Naive thymus-derived CD4-positive, alpha-beta T cell (primary cell): Measurements from ENCODE around the gene WRAP73. TPM values are rescaled to one million over a fixed set of nuclear protein-coding genes. Genes with fewer than 3 reads are reported as not detected.

Source experiments
- ATAC-seq: fragments of 150-1000 bp; cut with Tn5 transposase; 2 replicates; pipeline ENCODE4 v1.10.0; 2021; ENCODE audit warnings: mild to moderate bottlenecking, moderate library complexity
- CTCF ChIA-PET: fragments of 350-600 bp; sonication (Branson Sonifier 250); formaldehyde crosslinking; loops from one replicate; lab custom pipeline; 2021; ENCODE audit warnings: antibody characterized with exemption; lab: Charles Lee
- POLR2A ChIA-PET: fragments of 350-600 bp; sonication (Branson Sonifier 250); formaldehyde crosslinking; loops from one replicate; lab custom pipeline; 2021; ENCODE audit warnings: antibody characterized with exemption, inconsistent platforms; lab: Charles Lee
- DNase-seq, 9 donors: peaks; one replicate each; pipeline versions ENCODE4 v3.0.0 to v3.0.0-alpha.2; 2020 to 2022; ENCODE audit warnings: mixed read lengths in 1 of 9
- H3K27ac ChIP-seq: one replicate; pipeline ENCODE4 v1.7.0; 2013; ENCODE audit warnings: mild to moderate bottlenecking, low read depth, low read length, moderate library complexity
- H3K27me3 ChIP-seq, 2 donors: one replicate each; pipeline ENCODE4 v1.7.0; 2013; ENCODE audit warnings: low read length in 2 of 2, mild to moderate bottlenecking in 2 of 2, moderate library complexity in 2 of 2; ENCODE audit not compliant: control insufficient read depth in 2 of 2, insufficient read depth in 2 of 2
- H3K36me3 ChIP-seq, 3 experiments: 1 replicate in 2 of 3; 2 replicates in 1 of 3; pipeline ENCODE4 v1.7.0; 2013; ENCODE audit warnings: low read length in 3 of 3, mild to moderate bottlenecking in 3 of 3, moderate library complexity in 1 of 3; ENCODE audit not compliant: insufficient read depth in 3 of 3, control insufficient read depth in 2 of 3
- H3K4me1 ChIP-seq, 2 donors: one replicate each; pipeline ENCODE4 v1.7.0; 2013; ENCODE audit warnings: low read length in 2 of 2, mild to moderate bottlenecking in 2 of 2, moderate library complexity in 1 of 2; ENCODE audit not compliant: control insufficient read depth in 2 of 2, insufficient read depth in 2 of 2
- H3K4me3 ChIP-seq: 2 replicates; pipeline ENCODE4 v1.7.0; 2013; ENCODE audit warnings: mild to moderate bottlenecking, low read length
- H3K9me3 ChIP-seq, 3 experiments: 1 replicate in 2 of 3; 2 replicates in 1 of 3; pipeline ENCODE4 v1.7.0; 2013; ENCODE audit warnings: low read length in 3 of 3; ENCODE audit not compliant: control insufficient read depth in 2 of 3
- H3K27ac Mint-ChIP-seq, 9 donors: one replicate each; pipeline ENCODE4 v1.8.0; 2020 to 2022; ENCODE audit warnings: mixed read lengths in 9 of 9, mild to moderate bottlenecking in 8 of 9, moderate library complexity in 5 of 9, inconsistent platforms in 2 of 9
- H3K27me3 Mint-ChIP-seq, 5 donors: one replicate each; pipeline ENCODE4 v1.8.0; 2021 to 2022; ENCODE audit warnings: mixed read lengths in 5 of 5, mild to moderate bottlenecking in 1 of 5
- H3K36me3 Mint-ChIP-seq, 5 donors: one replicate each; pipeline ENCODE4 v1.8.0; 2020 to 2022; ENCODE audit warnings: mixed read lengths in 5 of 5, mild to moderate bottlenecking in 3 of 5, inconsistent platforms in 1 of 5
- H3K4me1 Mint-ChIP-seq, 7 donors: one replicate each; pipeline ENCODE4 v1.8.0; 2020 to 2022; ENCODE audit warnings: mixed read lengths in 7 of 7, mild to moderate bottlenecking in 3 of 7, inconsistent platforms in 1 of 7
- H3K4me3 Mint-ChIP-seq, 10 donors: one replicate each; pipeline ENCODE4 v1.8.0; 2020 to 2022; ENCODE audit warnings: mild to moderate bottlenecking in 10 of 10, mixed read lengths in 10 of 10, moderate library complexity in 6 of 10, inconsistent platforms in 2 of 10
- H3K9me3 Mint-ChIP-seq, 11 donors: one replicate each; pipeline ENCODE4 v1.8.0; 2020 to 2022; ENCODE audit warnings: mixed read lengths in 11 of 11, mild to moderate bottlenecking in 4 of 11, inconsistent platforms in 1 of 11, moderate library complexity in 1 of 11
- intact Hi-C, 2 donors: fragments of 100-400 bp; cut with micrococcal nuclease; formaldehyde crosslinking; loops; one replicate each; pipeline ENCODE4 v1.15.1; 2023
- polyA plus RNA-seq, 2 donors: library from polyadenylated mRNA; unstranded; fragments of 300-500 nt; fragmentation: Illumina TruSeq; gene quantifications; one replicate each; pipeline ENCODE4 v1.2.3, GENCODE V29; 2021
- total RNA-seq, 6 experiments: library from RNA in 5 of 6; stranded (reverse) in 5 of 6; gene quantifications; 1 replicate in 5 of 6; 2 replicates in 1 of 6; pipeline ENCODE4 v1.2.3 and lab custom pipeline; 2021 to 2026

The WRAP73 gene
- total and polyA plus RNA-seq, 7 experiments from 2014 or later: 25.5 to 42.0 (median 36.3) TPM

GRCh38 chr1:3641816-3642215, 8.1 kb downstream of the WRAP73 start:
- POLR2A ChIA-PET: no interaction called here

GRCh38 chr1:3641046-3641760, 8.7 kb downstream of the WRAP73 start:
- Histone ChIP-seq H3K4me1 (no peaks in the 10 kb centered on the region), H3K9me3 (no peaks in the 10 kb centered on the region), H3K4me3 (no peak overlapping the region), H3K27ac (no peak overlapping the region), H3K27me3 (no peaks in the 10 kb centered on the region), H3K36me3 (peaks cover 0 to 77% (median 7%) of the 10 kb centered on the region in 3 experiments)
- intact Hi-C loops: no loop called here
- peaks cover 3 to 48% (median 21%) of the 10 kb centered on the region in 5 donors for H3K36me3 Mint-ChIP-seq
- ATAC-seq (no peak), DNase-seq (no peak)
- H3K4me3 Mint-ChIP-seq: no peak overlapping the region
- ChIA-PET CTCF (no interaction called here), POLR2A (no interaction called here)
- no peaks in the 10 kb centered on the region for H3K27me3 Mint-ChIP-seq
- peaks cover 0 to 16% (median 3%) of the 10 kb centered on the region in 7 donors for H3K4me1 Mint-ChIP-seq
- no peaks in the 10 kb centered on the region for H3K9me3 Mint-ChIP-seq
- H3K27ac Mint-ChIP-seq: no peak overlapping the region

More at GRCh38 chr1:3641816-3642215, 8.1 kb downstream of the WRAP73 start:
- Histone ChIP-seq H3K9me3 (no peaks in the 10 kb centered on the region), H3K36me3 (peaks cover 0 to 77% (median 3%) of the 10 kb centered on the region in 3 experiments), H3K27ac (no peak overlapping the region), H3K27me3 (no peaks in the 10 kb centered on the region), H3K4me1 (no peaks in the 10 kb centered on the region), H3K4me3 (no peak overlapping the region)
- Mint-ChIP-seq H3K27me3 (no peaks in the 10 kb centered on the region), H3K9me3 (no peaks in the 10 kb centered on the region), H3K4me1 (peaks cover 0 to 13% (median 3%) of the 10 kb centered on the region in 7 donors), H3K27ac (no peak overlapping the region), H3K4me3 (no peak overlapping the region), H3K36me3 (peaks cover 0 to 42% (median 19%) of the 10 kb centered on the region in 5 donors)
- ATAC-seq (no peak), DNase-seq (no peak)
- CTCF ChIA-PET: interaction anchor here (0.8 kb wide), 1 partner anchor 22 kb away, joined by 3 read pairs; no protein-coding TSS in a partner anchor
- intact Hi-C loops: no loop called here

- CTCF ChIA-PET: interaction anchor here (0.8 kb wide), 1 partner anchor 10 kb away, joined by 4 read pairs; no protein-coding TSS in a partner anchor
- H3K36me3 Mint-ChIP-seq: peaks cover 4 to 47% (median 18%) of the 10 kb centered on the region in 5 donors
These were observed 9.6 kb downstream of the WRAP73 start for GRCh38 chr1:3640121-3640837.

GRCh38 chr1:3639397-3639911, 10.4 kb downstream of the WRAP73 start:
- intact Hi-C loops: no loop called here
- no peak overlapping the region for H3K27ac Mint-ChIP-seq
- no peaks in the 10 kb centered on the region for H3K9me3 Mint-ChIP-seq
- no peaks in the 10 kb centered on the region for H3K27me3 Mint-ChIP-seq
- no peak overlapping the region for H3K4me3 Mint-ChIP-seq
- no peaks in the 10 kb centered on the region for H3K9me3 ChIP-seq
- CTCF ChIA-PET: interaction anchor here (0.8 kb wide), 1 partner anchor 9 kb away, joined by 4 read pairs; no protein-coding TSS in a partner anchor
- H3K27ac ChIP-seq: no peak overlapping the region
- peaks cover 0 to 16% (median 3%) of the 10 kb centered on the region in 7 donors for H3K4me1 Mint-ChIP-seq
- H3K36me3 Mint-ChIP-seq: peaks cover 8 to 45% (median 11%) of the 10 kb centered on the region in 5 donors
- ATAC-seq (no peak), DNase-seq (no peak)
- no peaks in the 10 kb centered on the region for H3K27me3 ChIP-seq
- H3K4me3 ChIP-seq: no peak overlapping the region
- peaks cover 0 to 79% (median 12%) of the 10 kb centered on the region in 3 experiments for H3K36me3 ChIP-seq
- POLR2A ChIA-PET: no interaction called here
- H3K4me1 ChIP-seq: no peaks in the 10 kb centered on the region

More at GRCh38 chr1:3640121-3640837, 9.6 kb downstream of the WRAP73 start:
- peaks cover 0 to 77% (median 8%) of the 10 kb centered on the region in 3 experiments for H3K36me3 ChIP-seq
- POLR2A ChIA-PET: no interaction called here
- Mint-ChIP-seq H3K4me1 (peaks cover 0 to 16% (median 3%) of the 10 kb centered on the region in 7 donors), H3K4me3 (no peak overlapping the region), H3K27me3 (no peaks in the 10 kb centered on the region), H3K9me3 (no peaks in the 10 kb centered on the region), H3K27ac (no peak overlapping the region)
- no peak overlapping the region for H3K27ac ChIP-seq
- H3K4me3 ChIP-seq: no peak overlapping the region
- intact Hi-C loops: no loop called here
- DNase-seq: no peak
- H3K27me3 ChIP-seq: no peaks in the 10 kb centered on the region
- no peak for ATAC-seq
- no peaks in the 10 kb centered on the region for H3K4me1 ChIP-seq
- H3K9me3 ChIP-seq: no peaks in the 10 kb centered on the region

GRCh38 chr1:3638676-3639075, 11.2 kb downstream of the WRAP73 start:
- Mint-ChIP-seq H3K4me3 (no peak overlapping the region), H3K27me3 (no peaks in the 10 kb centered on the region), H3K4me1 (peaks cover 0 to 16% (median 3%) of the 10 kb centered on the region in 7 donors), H3K27ac (no peak overlapping the region), H3K9me3 (no peaks in the 10 kb centered on the region), H3K36me3 (peaks cover 9 to 44% (median 11%) of the 10 kb centered on the region in 5 donors)
- H3K27ac ChIP-seq: no peak overlapping the region
- no peaks in the 10 kb centered on the region for H3K9me3 ChIP-seq
- DNase-seq (no peak), ATAC-seq (no peak)
- ChIA-PET POLR2A (no interaction called here), CTCF (no interaction called here)
- no peaks in the 10 kb centered on the region for H3K4me1 ChIP-seq
- peaks cover 0 to 84% (median 12%) of the 10 kb centered on the region in 3 experiments for H3K36me3 ChIP-seq
- H3K4me3 ChIP-seq: no peak overlapping the region
- H3K27me3 ChIP-seq: no peaks in the 10 kb centered on the region
- intact Hi-C loops: no loop called here

- Histone ChIP-seq H3K36me3 (peaks cover 0 to 89% (median 16%) of the 10 kb centered on the region in 3 experiments), H3K4me3 (no peak overlapping the region), H3K27ac (no peak overlapping the region), H3K9me3 (no peaks in the 10 kb centered on the region), H3K27me3 (no peaks in the 10 kb centered on the region), H3K4me1 (no peaks in the 10 kb centered on the region)
- CTCF ChIA-PET: interaction anchor here (0.6 kb wide), 1 partner anchor 154 kb away, joined by 4 read pairs; no protein-coding TSS in a partner anchor
- intact Hi-C loops: no loop called here
- H3K27ac Mint-ChIP-seq: peak overlapping the region in 2 of 9 donors; percentile 12 to 25
- H3K9me3 Mint-ChIP-seq: no peaks in the 10 kb centered on the region
- POLR2A ChIA-PET: interaction anchor here (0.7 kb wide), 1 partner anchor 18 kb away, joined by 3 read pairs; no protein-coding TSS in a partner anchor
- ATAC-seq (no peak), DNase-seq (no peak)
- H3K4me3 Mint-ChIP-seq: no peak overlapping the region
- peaks cover 9 to 44% (median 11%) of the 10 kb centered on the region in 5 donors for H3K36me3 Mint-ChIP-seq
- H3K27me3 Mint-ChIP-seq: no peaks in the 10 kb centered on the region
- H3K4me1 Mint-ChIP-seq: peaks cover 0 to 16% (median 3%) of the 10 kb centered on the region in 7 donors
These were observed 11.9 kb downstream of the WRAP73 start for GRCh38 chr1:3638027-3638426.
